ENCODE measurements around the gene ARHGEF39. TPM values are rescaled to one million over a fixed set of nuclear protein-coding genes. Genes with fewer than 3 reads are reported as not detected.

ARHGEF39 gene
- total and polyA plus RNA-seq, 11 donors, result 0.11 to 1.2 (median 0.27) TPM

DNA sequence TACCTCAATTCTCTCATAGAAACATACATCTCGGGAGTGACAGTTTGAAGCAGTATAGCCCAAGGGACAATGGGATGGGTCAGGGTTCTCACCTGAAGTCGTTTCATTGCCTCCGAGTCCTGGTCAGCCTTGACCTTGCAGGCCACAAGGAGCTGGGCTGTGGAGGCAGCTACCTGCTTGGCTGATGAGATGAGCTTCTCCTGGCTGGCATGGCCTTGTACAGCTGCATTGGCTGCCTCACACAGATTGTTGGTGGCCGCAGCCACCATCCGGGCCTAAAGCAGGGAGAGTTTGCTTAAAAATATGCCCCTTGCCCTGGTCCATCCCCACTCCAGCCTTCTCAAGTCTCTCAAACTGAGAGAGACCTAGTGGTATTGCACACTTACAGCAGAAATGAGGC, 33.2 kb upstream of the ARHGEF39 start:
- H3K27ac ChIP-seq, result peak overlapping the region in 1 of 12 donors; percentile 98
- peak in 2 of 5 donors; percentile 20 to 22 for DNase-seq
- H3K27me3 ChIP-seq, result no peaks in the 10 kb centered on the region
- no peaks in the 10 kb centered on the region for H3K9me3 ChIP-seq
- peaks cover 2 to 83% (median 76%) of the 10 kb centered on the region in 9 donors for H3K36me3 ChIP-seq
- H3K4me3 ChIP-seq, result no peak overlapping the region
- H3K4me1 ChIP-seq, result peaks cover 0 to 12% (median 4%) of the 10 kb centered on the region in 12 donors
- intact Hi-C loops (cut with DNase I), result loop anchor here in 4 of 10 donors (5.0 to 10.0 kb wide), 3 partner anchors 34 to 93 kb away; partner anchors contain the start of genes CREB3 (in 1 of the 4), TESK1 (in 1 of the 4) and TLN1 (in 1 of the 4)
- 87 to 93% (median 89%) methylated on average over 4 to 5 of the region's 5 CpGs for WGBS, 4 donors
- no peak for ATAC-seq
- TF ChIP-seq POLR2A (IDR thresholded peaks at IDR 0.05), result no peak
- TF ChIP-seq, protein P1, sequence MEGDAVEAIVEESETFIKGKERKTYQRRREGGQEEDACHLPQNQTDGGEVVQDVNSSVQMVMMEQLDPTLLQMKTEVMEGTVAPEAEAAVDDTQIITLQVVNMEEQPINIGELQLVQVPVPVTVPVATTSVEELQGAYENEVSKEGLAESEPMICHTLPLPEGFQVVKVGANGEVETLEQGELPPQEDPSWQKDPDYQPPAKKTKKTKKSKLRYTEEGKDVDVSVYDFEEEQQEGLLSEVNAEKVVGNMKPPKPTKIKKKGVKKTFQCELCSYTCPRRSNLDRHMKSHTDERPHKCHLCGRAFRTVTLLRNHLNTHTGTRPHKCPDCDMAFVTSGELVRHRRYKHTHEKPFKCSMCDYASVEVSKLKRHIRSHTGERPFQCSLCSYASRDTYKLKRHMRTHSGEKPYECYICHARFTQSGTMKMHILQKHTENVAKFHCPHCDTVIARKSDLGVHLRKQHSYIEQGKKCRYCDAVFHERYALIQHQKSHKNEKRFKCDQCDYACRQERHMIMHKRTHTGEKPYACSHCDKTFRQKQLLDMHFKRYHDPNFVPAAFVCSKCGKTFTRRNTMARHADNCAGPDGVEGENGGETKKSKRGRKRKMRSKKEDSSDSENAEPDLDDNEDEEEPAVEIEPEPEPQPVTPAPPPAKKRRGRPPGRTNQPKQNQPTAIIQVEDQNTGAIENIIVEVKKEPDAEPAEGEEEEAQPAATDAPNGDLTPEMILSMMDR (IDR thresholded peaks at IDR 0.05), result no peak

DNA sequence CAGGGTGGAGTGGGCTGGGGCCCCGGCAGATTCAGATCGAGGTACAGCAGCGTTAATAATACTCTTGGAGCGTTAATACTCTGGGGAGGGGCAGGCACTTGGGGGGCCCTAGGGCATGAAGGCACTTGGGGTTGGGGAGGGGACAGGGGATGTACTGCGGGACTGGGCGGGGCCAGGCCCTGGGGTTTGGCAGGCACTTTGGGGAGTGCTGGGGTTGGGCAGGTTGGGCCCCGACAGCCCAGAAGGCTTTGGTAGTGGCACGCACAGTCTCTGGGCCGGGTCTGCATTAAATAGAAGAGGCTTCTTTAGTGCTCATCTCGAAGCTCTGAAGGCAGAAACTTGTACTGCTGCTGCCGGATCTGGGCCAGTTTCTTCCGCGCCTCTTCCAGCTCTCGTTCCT, 32.5 kb upstream of the ARHGEF39 start:
- peak in 1 of 4 donors; percentile 3 for ATAC-seq
- peak in 2 of 5 donors; percentile 18 to 21 for DNase-seq
- no peaks in the 10 kb centered on the region for H3K9me3 ChIP-seq
- H3K4me1 ChIP-seq, result peaks cover 0 to 12% (median 4%) of the 10 kb centered on the region in 12 donors
- H3K4me3 ChIP-seq, result no peak overlapping the region
- H3K36me3 ChIP-seq, result peaks cover 2 to 76% (median 68%) of the 10 kb centered on the region in 9 donors
- intact Hi-C loops (cut with DNase I), result loop anchor here in 4 of 10 donors (5.0 to 10.0 kb wide), 3 partner anchors 35 to 93 kb away; partner anchors contain the start of genes CREB3 (in 1 of the 4), TESK1 (in 1 of the 4) and TLN1 (in 1 of the 4)
- no peaks in the 10 kb centered on the region for H3K27me3 ChIP-seq
- 78 to 82% (median 79%) methylated on average over 12 to 14 of the region's 14 CpGs for WGBS, 4 donors
- TF ChIP-seq, protein P1 (IDR thresholded peaks at IDR 0.05), result no peak
- TF ChIP-seq POLR2A (IDR thresholded peaks at IDR 0.05), result no peak
- peak overlapping the region in 1 of 12 donors; percentile 98 for H3K27ac ChIP-seq

DNA sequence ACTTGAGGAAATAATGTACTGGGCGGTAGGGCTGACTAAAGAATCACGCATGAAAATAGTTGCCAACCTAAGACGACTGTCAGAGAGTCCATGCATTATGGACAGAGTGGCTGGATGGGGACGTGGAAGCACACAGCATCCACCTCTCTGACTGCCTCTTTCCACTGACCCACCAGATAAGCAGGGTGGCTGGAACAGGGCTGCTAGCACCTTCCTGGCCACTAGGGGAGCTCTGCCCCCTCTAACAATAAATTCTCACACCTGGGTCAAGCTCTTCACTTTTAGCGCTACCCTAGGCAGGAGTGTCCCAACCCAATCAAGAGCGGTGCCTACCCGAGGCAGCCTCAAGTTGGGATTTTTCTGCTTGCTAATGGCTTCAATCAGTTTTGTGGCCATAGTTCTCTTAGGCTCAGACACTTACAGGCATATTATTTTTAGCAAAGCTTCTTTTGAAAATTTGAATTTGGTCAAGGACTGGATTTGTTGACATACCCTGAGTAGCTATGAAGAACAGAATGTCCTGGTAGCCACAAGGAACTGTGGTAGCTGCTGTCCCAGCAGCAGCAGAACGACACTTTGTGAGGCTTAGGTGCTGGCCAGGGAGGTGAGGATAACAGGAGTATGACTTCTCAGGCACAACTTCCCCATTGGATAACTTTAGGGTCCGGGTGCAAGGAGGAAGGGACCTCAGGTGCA, 31.7 kb upstream of the ARHGEF39 start:
- ATAC-seq, result peak; percentile 49 to 75 (median 73)
- peaks cover 2 to 68% (median 60%) of the 10 kb centered on the region in 9 donors for H3K36me3 ChIP-seq
- H3K9me3 ChIP-seq, result no peaks in the 10 kb centered on the region
- H3K27me3 ChIP-seq, result no peaks in the 10 kb centered on the region
- DNase-seq, result peak in 4 of 5 donors; percentile 44 to 59 (median 54)
- 38 to 43% (median 40%) methylated on average over 9 of the region's 9 CpGs for WGBS, 4 donors
- H3K4me1 ChIP-seq, result peaks cover 0 to 13% (median 5%) of the 10 kb centered on the region in 12 donors
- intact Hi-C loops (cut with DNase I), result loop anchor here in 4 of 10 donors (5.0 to 10.0 kb wide), 3 partner anchors 34 to 92 kb away; partner anchors contain the start of genes CREB3 (in 1 of the 4), TESK1 (in 1 of the 4) and TLN1 (in 1 of the 4)
- H3K27ac ChIP-seq, result peak overlapping the region in 4 of 12 donors; percentile 14 to 98 (median 24)
- no peak overlapping the region for H3K4me3 ChIP-seq
- no peak for TF ChIP-seq POLR2A (IDR thresholded peaks at IDR 0.05)
- TF ChIP-seq, protein P1 (IDR thresholded peaks at IDR 0.05), result peak; percentile 82 to 94 (median 88)

DNA sequence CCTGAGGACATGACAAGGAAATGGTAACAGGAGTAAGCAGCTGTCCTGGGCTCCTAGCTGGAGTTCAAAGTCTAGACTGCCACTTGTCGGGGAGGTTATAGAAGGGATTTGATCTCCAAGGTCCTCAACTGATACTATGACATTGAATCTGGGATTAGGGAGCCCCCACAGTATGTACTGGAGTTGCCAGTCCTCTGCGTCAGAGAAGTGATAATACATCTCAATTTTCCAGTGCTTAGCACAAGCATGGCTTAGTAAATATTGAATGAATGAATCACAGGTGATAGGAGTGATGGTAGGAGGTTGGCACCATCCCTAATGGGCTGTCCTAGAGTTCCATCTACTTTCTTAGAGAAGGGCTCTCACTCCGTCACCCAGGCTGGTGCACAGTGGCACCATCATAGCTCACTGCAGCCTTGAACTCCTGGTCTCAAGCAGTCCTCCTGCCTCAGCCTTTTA, 31.0 kb upstream of the ARHGEF39 start:
- WGBS, 4 donors, result 89 to 95% (median 93%) methylated on average over 3 of the region's 3 CpGs
- no peak overlapping the region for H3K4me3 ChIP-seq
- peak in 1 of 4 donors; percentile 4 for ATAC-seq
- intact Hi-C loops (cut with DNase I), result loop anchor here in 4 of 10 donors (5.0 to 10.0 kb wide), 3 partner anchors 34 to 91 kb away; partner anchors contain the start of genes CREB3 (in 1 of the 4), TESK1 (in 1 of the 4) and TLN1 (in 1 of the 4)
- H3K4me1 ChIP-seq, result peaks cover 0 to 16% (median 8%) of the 10 kb centered on the region in 12 donors
- H3K27ac ChIP-seq, result peak overlapping the region in 3 of 12 donors; percentile 14 to 98 (median 28)
- DNase-seq, result peak in 1 of 5 donors; percentile 23
- H3K9me3 ChIP-seq, result no peaks in the 10 kb centered on the region
- peaks cover 2 to 61% (median 53%) of the 10 kb centered on the region in 9 donors for H3K36me3 ChIP-seq
- no peaks in the 10 kb centered on the region for H3K27me3 ChIP-seq
- TF ChIP-seq, protein P1 (IDR thresholded peaks at IDR 0.05), result no peak
- TF ChIP-seq POLR2A (IDR thresholded peaks at IDR 0.05), result no peak
